M059J (cell line): ENCODE data around the gene MACC1. TPM values are rescaled to one million over a fixed set of nuclear protein-coding genes. Genes with fewer than 3 reads are reported as not detected.

Experiments
- total RNA-seq: library from RNA; depleted of rRNA; stranded (reverse); fragments of >200 nt; shearing (Covaris generic); gene quantifications from 2 replicates; pipeline ENCODE4 v1.2.3, GENCODE V29; 2014; rRNA removed

The MACC1 gene
- total RNA-seq, 1 experiment from 2014 or later, result 0.15 TPM

Other genes with a start within 250 kb of the MACC1 start
- gene ITGB8, start 113.5 kb upstream of the MACC1 start, total RNA-seq, result 18.4 and 24.3 TPM in 2 replicates